ENCODE results near the gene IFI27L2. TPM values are rescaled to one million over a fixed set of nuclear protein-coding genes. Genes with fewer than 3 reads are reported as not detected.

Gene IFI27L2
- total RNA-seq, 2 donors from 2014 or later: 21.5 to 25.8 TPM

Other genes with a start within 250 kb of the IFI27L2 start
- gene FAM181A, start 202.3 kb downstream of the IFI27L2 start, total RNA-seq: not detected
- 1 to 10 TPM; 2.3 to 6.5 TPM for gene ASB2, start 153.0 kb downstream of the IFI27L2 start, total RNA-seq
- gene CCDC197, start 132.3 kb downstream of the IFI27L2 start, total RNA-seq: not detected
- under 1 TPM; 0.12 to 0.37 TPM for gene OTUB2, start 103.3 kb downstream of the IFI27L2 start, total RNA-seq
- gene DDX24, start 48.4 kb downstream of the IFI27L2 start, total RNA-seq: 100 to 1,000 TPM; 478 to 531 TPM
- 10 to 100 TPM in 1 of 2 donors, 1 to 10 TPM in 1; 9.3 to 12.1 TPM for gene IFI27L1, start 48.3 kb downstream of the IFI27L2 start, total RNA-seq
- 1 to 10 TPM in 1 of 2 donors, under 1 TPM in 1; 0.63 to 1.0 TPM for gene IFI27, start 18.9 kb downstream of the IFI27L2 start, total RNA-seq
- gene PPP4R4, start 44.7 kb upstream of the IFI27L2 start, total RNA-seq: 1 to 10 TPM; 2.6 to 6.7 TPM
- not detected for gene SERPINA10, start 163.7 kb upstream of the IFI27L2 start, total RNA-seq
- not detected for gene SERPINA6, start 193.7 kb upstream of the IFI27L2 start, total RNA-seq
- not detected for gene SERPINA2, start 237.1 kb upstream of the IFI27L2 start, total RNA-seq